C1 segment of cervical spinal cord (tissue), 14 donors: ENCODE results near the gene BMPER.

Source experiments
- DNase-seq, 14 donors: peaks; one replicate each; lab custom pipeline; 2025; lab: John Stamatoyannopoulos, UW

BMPER gene

GRCh38 chr7:34086981-34087380 lies 181.6 kb downstream of the BMPER start:
- no peak for DNase-seq

- peak in 2 of 14 donors; percentile 1 to 11 for DNase-seq
These were observed 182.9 kb downstream of the BMPER start for GRCh38 chr7:34087892-34088891.

- DNase-seq: no peak
These were observed 185.5 kb downstream of the BMPER start for GRCh38 chr7:34090816-34091215.

- DNase-seq: no peak
These were observed 186.1 kb downstream of the BMPER start for GRCh38 chr7:34091321-34091917.

GRCh38 chr7:34093276-34093675 lies 187.9 kb downstream of the BMPER start:
- DNase-seq: no peak

- peak in 7 of 14 donors; percentile 3 to 72 (median 13) for DNase-seq
These were observed 190.9 kb downstream of the BMPER start for GRCh38 chr7:34096198-34096651.

- DNase-seq: no peak
These were observed 191.4 kb downstream of the BMPER start for GRCh38 chr7:34096777-34097176.

GRCh38 chr7:34100661-34101060 lies 195.3 kb downstream of the BMPER start:
- no peak for DNase-seq

GRCh38 chr7:34104115-34104514 lies 198.8 kb downstream of the BMPER start:
- no peak for DNase-seq

GRCh38 chr7:34104992-34105391 lies 199.7 kb downstream of the BMPER start:
- DNase-seq: no peak

GRCh38 chr7:34107276-34107675 lies 201.9 kb downstream of the BMPER start:
- peak in 1 of 14 donors; percentile 41 for DNase-seq

GRCh38 chr7:34108165-34108564 lies 202.8 kb downstream of the BMPER start:
- DNase-seq: no peak

- no peak for DNase-seq
These were observed 204.8 kb downstream of the BMPER start for GRCh38 chr7:34109936-34110780.

- no peak for DNase-seq
These were observed 205.7 kb downstream of the BMPER start for GRCh38 chr7:34111031-34111430.

GRCh38 chr7:34115503-34115902 lies 210.2 kb downstream of the BMPER start:
- no peak for DNase-seq

GRCh38 chr7:34117573-34117972 lies 212.2 kb downstream of the BMPER start:
- DNase-seq: peak in 1 of 14 donors; percentile 40

- DNase-seq: no peak
These were observed 216.0 kb downstream of the BMPER start for GRCh38 chr7:34121366-34121765.

GRCh38 chr7:34123316-34123715 lies 218.0 kb downstream of the BMPER start:
- no peak for DNase-seq

GRCh38 chr7:34124765-34125164 lies 219.4 kb downstream of the BMPER start:
- DNase-seq: no peak

GRCh38 chr7:34128762-34129161 lies 223.4 kb downstream of the BMPER start:
- DNase-seq: no peak

- no peak for DNase-seq
These were observed 225.4 kb downstream of the BMPER start for GRCh38 chr7:34130558-34131295.
